ENCODE results near the gene PCGF6.

- no peak for TF ChIP-seq CTCF (IDR thresholded peaks at IDR 0.05)
- no peak for TF ChIP-seq SMC3 (IDR thresholded peaks at IDR 0.05; ENCODE audit: low read depth, low read length)
- TF ChIP-seq MXI1 (IDR thresholded peaks at IDR 0.05; ENCODE audit: low read depth, low read length), result no peak
- TF ChIP-seq, protein P1, sequence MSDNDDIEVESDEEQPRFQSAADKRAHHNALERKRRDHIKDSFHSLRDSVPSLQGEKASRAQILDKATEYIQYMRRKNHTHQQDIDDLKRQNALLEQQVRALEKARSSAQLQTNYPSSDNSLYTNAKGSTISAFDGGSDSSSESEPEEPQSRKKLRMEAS (IDR thresholded peaks at IDR 0.05; ENCODE audit: low read depth), result no peak
- no peak for TF ChIP-seq FOXM1 (IDR thresholded peaks at IDR 0.05; ENCODE audit: low read depth)
- no peak for TF ChIP-seq RAD21 (IDR thresholded peaks at IDR 0.05; ENCODE audit: low read length)
- no peak for TF ChIP-seq EP300 (IDR thresholded peaks at IDR 0.05; ENCODE audit: borderline replicate concordance in 1 of 2, low read depth in 1 of 2, low read length in 1 of 2)
Measured at GRCh38 chr10:103254113-103254512, 96.8 kb downstream of the PCGF6 start.

Data from SK-N-SH (cell line).